Esophagus muscularis mucosa (tissue), 3 donors: ENCODE measurements around the gene PDS5A.
"Not testable (repeated sequence)": the region's sequence is repeated elsewhere in the genome, so short reads cannot be mapped to it uniquely, and the experiment has no call there.

ENCODE experiments used
- CTCF ChIP-seq, 3 experiments: fragments of 200-600 bp in 2 of 3; fragments of 450-650 bp in 1 of 3; sonication (generic) in 2 of 3; IDR thresholded peaks; one replicate each; pipeline ENCODE4 v1.5.1; 2017 to 2019; ENCODE audit warnings: antibody characterized with exemption in 3 of 3, mild to moderate bottlenecking in 2 of 3, moderate library complexity in 1 of 3
- POLR2AphosphoS5 ChIP-seq, 2 donors: sonication (generic); formaldehyde crosslinking; IDR thresholded peaks; one replicate each; pipeline ENCODE4 v1.6.1; 2017; ENCODE audit warnings: antibody characterized with exemption in 2 of 2

DNA sequence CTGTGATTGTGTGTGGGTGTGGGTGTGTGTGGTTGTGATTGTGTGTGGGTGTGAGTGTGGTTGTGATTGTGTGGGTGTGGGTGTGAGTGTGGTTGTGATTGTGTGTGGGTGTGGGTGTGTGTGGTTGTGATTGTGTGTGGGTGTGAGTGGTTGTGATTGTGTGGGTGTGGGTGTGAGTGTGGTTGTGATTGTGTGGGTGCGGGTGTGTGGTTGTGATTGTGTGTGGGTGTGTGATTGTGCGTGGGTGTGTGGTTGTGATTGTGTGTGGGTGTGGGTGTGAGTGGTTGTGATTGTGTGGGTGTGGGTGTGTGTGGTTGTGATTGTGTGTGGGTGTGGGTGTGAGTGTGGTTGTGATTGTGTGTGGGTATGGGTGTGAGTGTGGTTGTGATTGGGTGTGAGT is 163.9 kb downstream of the PDS5A start:
- not testable (repeated sequence) for TF ChIP-seq CTCF, POLR2AphosphoS5 (IDR thresholded peaks at IDR 0.05)
